Erythroblast (primary cell): ENCODE results near the gene KDM4C.
A peak's percentile ranks its signal among the peaks of the same experiment; 100 is the strongest.

Source experiments
- DNase-seq, 2 experiments: peaks; one replicate each; lab custom pipeline; 2025; lab: John Stamatoyannopoulos, UW
- GATA1 ChIP-seq: IDR thresholded peaks from 2 replicates; pipeline ENCODE4 v1.6.1; 2011; ENCODE audit warnings: low read depth, mild to moderate bottlenecking, control low read depth, low read length, moderate library complexity
- POLR2A ChIP-seq: IDR thresholded peaks from 2 replicates; pipeline ENCODE4 v1.6.1; 2011; ENCODE audit warnings: mild to moderate bottlenecking, low read length

Gene KDM4C

DNA sequence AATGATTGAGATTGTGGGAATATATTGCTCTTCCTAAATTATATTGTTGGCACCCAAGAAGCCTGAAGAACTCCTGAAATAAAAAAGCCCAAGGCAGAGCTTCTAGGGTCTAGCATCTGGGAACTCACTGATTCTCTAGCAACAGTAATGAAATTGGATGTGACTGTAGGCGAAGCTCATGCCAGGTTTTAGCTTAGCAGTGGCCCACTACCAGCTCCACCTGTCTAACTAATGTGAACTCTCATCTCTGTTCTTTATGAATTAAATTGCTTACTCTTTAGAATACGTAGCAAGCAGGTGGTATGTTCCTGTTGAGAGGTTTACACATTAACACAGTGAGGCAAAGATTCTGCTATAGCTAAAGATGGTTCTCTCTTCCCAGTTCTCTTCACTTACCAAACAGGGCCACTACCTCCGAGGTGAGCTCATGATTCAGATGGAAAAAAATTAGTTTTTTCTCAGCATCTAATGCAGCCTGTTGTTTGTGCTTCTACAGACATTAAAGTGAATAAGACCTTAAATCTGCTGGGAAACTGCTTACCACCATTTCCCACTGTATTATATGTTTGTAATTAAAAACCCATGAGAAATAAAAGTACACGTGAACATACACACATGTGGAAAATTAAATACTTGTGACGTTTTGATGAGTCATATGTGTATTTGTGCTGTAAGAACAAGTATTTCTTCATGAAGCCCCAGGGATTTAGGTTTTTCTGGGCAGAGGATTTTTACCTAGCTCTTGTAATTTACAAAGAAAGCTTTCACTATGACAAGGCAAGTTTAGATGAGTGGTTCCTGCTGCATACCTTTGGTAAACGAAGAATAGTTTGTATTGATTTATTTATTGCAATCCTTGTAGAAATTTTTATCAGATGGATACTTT, 360.1 kb downstream of the KDM4C start:
- peak in 1 of 2 experiments; percentile 11 for DNase-seq
- no peak for TF ChIP-seq GATA1
- no peak for TF ChIP-seq POLR2A

DNA sequence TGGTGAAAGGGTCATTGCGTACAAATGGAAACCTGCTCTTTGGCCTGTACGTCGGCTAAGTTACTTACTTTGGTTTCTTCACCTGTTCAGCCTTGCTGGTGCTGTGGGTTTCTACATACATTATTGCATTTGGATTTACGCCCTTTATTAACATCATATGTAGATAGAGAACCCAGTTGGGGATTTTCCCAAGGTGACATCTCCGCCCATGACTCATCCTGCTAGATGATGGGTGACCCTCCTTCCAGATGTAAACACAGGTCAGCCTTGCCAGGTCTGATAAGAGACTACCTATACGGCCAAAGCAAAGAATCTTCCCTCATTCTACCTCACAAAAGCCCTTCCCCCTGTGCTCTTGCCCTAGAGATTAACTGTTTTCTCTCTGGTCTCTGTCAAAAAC, 360.9 kb downstream of the KDM4C start:
- TF ChIP-seq POLR2A: no peak
- TF ChIP-seq GATA1: no peak
- DNase-seq: peak in 1 of 2 experiments; percentile 26

DNA sequence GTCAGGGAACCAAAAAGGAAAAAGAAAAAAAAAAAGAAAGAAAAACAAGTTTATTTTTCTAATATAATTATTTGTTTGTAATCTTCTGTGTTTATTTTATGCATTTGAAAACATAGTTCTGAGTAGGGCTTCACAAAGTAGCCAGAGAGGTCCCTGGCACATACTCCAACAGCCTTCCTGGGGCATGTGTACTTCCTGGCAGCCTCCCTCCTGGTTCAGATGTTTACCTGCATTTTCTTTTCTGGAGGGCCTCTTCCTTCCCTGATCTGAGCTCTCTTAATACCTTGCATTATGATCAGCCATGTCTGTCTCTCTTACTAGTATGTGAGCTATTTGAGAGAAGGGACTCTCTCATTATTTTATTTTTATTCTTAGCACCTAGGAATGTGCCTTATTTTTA, 361.8 kb downstream of the KDM4C start:
- DNase-seq: no peak
- TF ChIP-seq GATA1: no peak
- TF ChIP-seq POLR2A: no peak

DNA sequence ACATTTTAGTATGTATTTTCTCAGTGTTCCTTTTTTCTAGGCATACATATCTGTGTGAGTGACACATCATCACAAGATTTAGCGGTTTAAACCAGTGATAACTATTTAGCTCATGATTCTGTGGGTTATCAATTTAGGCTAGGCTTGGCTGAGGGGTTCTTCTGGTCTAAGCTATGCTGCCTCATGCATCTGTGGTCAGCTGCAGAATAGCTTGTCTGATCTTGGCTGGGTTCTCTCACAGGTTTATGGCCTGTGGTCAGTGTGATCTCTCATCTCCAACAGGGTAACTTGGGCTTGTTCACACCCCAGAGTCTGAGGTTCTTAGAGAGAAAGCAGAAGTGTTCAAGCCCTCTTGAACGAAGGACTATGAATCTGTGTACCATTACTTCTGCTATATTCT, 363.3 kb downstream of the KDM4C start:
- TF ChIP-seq POLR2A (no peak), GATA1 (no peak)
- DNase-seq: peak; percentile 18 to 60

DNA sequence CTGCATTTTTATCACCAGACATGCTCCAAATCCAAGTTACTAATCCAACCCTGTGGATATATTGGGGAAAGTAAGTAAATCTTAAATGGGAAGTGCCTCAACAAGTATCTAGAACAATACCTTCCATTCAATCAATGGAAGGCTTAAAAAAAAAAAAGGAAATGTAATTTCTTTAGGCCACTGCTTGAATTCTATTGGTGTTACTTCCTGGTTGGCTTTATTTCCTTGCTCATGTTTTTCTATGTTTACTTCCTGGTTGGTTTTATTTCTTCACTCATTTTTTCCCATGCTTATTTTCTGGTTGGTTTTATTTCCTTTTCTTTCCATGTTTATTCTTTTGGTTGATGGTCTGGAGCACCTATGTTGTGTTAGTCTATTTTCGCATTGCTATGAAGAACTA, 363.9 kb downstream of the KDM4C start:
- DNase-seq: no peak
- TF ChIP-seq POLR2A: no peak
- no peak for TF ChIP-seq GATA1

DNA sequence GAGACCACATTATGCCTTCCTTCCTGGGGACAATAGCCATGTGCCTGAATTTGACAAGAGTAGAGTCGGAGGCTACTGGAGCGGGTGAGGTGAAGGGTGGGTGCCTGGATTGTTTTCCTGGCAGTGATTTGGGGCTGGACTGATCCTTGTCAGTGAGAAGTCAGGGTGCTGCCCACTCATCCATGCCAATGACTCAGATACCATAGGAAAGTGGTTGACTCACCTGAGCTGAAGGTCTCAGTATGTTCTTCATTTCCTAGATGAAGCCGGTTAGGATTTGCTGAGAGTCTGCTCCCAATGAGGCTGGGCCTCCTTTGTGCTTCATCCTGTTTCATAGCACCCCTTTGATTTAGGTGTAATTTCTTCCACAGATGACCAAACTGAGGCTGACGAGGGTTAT, 366.0 kb downstream of the KDM4C start:
- no peak for DNase-seq
- TF ChIP-seq POLR2A (no peak), GATA1 (no peak)

DNA sequence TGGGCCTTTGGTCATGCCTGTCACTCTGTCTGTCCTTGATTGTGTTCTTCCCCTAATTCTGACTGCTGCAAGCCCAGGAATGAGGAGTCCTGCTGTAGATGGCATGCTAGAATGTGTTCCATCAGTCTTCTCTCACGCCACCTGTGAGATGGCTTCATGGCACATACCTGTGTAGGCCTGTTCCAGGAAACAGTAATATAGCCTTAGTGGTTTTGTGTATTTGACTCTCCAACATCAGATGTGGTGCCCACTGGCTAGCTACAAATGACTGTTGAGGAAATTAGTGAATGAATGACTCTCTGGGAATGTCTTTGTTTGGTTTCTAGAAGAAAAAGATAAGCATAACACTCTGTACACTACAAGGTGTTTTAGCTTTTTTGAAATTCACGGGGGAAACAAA, 367.5 kb downstream of the KDM4C start:
- no peak for TF ChIP-seq POLR2A
- TF ChIP-seq GATA1: no peak
- DNase-seq: no peak

DNA sequence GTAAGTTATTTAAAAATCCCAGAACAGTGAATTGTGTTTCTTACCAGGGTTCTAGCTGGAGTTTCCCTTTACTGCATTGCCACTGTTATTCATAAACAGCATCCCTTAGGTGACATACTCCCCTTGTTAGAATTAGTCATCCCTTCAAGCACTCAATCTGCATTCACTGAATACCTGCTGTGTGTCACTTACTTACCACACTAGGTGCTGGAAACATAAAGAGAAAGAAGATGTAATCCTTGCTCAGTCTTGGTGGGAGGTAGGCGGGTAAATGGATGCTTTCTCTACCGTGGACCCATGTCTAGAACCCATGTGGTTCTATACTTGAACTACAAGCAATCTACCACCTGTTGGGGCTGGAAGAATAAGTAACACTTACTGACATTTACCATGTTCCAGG, 371.6 kb downstream of the KDM4C start:
- no peak for DNase-seq
- TF ChIP-seq POLR2A (no peak), GATA1 (no peak)

DNA sequence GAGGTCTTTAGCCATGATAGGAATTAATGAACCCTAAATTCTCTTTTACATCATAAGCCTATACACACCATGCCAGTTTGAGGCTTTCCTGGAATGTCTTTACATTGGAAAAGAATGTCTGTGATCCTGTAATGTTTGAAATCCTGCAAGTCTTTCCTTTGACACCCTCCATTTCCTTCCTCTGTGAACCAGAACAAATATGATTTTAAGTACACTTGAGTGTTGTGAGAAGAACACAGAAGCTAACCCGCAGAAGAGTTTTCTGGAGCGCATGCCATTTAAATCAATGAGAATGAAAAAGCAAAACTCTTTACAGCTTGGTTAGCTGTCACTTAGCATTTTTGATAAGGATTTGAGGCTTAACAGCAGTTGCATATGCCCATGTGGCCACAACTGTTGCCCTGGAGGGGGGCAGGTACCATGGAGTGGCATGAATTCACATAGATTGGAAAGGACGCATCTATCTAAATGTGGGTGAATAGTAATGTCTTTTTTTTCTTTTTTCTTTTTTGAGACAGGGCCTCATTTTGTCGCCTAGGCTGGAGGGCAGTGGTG, 372.6 kb downstream of the KDM4C start:
- DNase-seq: no peak
- TF ChIP-seq POLR2A (no peak), GATA1 (no peak)

DNA sequence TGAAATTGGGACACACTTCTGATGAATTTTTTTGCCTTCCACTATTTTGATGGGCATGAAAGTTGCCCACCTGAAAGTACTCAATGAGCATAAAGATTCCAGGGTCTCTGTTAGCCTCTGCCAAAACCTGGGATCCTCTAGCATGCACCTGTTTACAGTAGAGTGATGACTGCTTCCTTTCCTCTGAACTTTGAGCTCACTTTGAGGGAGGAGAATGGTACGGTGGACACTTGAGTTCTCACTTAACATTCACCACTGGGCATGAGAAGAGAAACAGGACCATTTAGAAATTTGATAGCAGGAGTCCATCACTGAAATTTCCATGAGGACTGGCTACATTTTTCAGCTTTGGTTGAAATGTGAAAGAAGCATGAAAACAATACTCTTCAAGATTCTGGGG, 374.8 kb downstream of the KDM4C start:
- TF ChIP-seq POLR2A (no peak), GATA1 (no peak)
- DNase-seq: no peak

DNA sequence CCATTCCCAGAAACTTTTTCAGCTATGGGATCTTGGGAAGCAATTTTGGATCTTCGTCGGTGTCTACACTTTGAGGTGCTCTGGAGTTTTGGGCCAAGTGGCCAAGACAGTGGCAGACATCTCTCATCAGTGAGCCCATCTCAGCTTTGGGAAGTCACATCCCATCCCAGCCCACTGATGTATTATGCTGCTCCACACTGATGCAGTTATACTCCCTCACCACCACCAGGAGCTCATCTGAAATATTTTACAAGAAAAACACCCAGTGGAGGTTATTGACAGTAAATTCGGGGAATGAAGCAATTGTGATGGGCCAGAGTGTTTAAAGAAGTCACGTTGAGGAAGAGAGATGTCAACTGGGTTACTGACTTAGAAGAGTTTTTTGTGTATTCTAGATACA, 378.0 kb downstream of the KDM4C start:
- TF ChIP-seq POLR2A (no peak), GATA1 (no peak)
- no peak for DNase-seq

DNA sequence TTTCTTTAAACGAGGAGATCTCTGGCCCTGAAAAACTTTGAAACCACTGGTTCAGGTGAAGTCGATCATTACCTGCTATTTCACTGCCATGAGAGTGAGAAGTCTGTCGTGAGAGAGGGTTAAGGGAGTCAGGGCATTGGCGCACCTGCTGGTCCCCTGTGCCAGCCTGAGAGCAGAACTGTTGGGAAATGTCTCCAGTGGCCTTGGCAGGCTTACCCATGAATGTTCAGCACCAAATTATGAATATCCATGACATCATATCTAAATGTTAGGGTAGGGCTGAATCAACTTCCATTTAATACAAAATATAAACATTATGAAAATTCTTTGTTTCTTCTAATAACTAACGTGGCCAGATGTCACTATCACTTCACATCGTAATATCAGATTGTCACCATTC, 379.3 kb downstream of the KDM4C start:
- no peak for DNase-seq
- TF ChIP-seq GATA1 (no peak), POLR2A (no peak)

DNA sequence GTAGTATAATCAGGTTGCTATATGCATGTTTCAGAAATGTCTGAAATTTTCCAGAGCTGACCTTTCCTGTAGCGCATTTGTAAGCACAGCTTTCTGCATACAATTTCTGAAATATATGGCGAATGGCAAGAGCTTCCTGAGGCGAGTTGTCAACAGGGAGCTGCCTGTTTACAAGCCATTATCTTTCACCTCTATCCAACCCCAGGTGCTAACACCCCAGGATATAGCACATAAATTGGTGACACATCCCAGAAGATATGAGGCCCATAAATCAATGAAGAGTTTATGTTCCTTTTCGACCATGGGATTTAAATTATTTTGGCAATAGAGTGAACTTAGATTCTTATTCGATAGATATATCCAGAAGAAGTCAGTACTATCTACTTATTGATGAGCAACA, 379.8 kb downstream of the KDM4C start:
- TF ChIP-seq POLR2A (no peak), GATA1 (no peak)
- no peak for DNase-seq

DNA sequence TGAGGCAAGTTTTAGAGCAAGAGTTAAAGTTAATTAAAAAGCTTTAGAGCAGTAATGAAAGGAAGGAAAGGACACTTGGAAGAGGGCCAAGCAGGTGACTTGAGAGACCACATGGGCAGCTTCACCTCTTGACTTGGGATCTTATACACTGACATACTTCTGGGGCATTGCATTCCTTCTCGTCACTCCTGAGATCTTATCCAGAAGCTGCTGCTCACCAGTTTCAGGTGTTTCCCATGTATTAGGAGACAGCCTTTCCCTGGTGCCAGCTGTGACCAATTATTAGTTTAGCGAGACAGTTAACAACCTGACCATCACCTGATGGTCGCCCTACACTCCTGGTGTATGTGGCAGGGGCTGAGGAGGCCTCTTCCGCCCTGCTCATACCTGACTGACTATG, 382.1 kb downstream of the KDM4C start:
- TF ChIP-seq GATA1: no peak
- TF ChIP-seq POLR2A: no peak
- DNase-seq: no peak
